ENCODE results near the gene MGAT3. TPM values are rescaled to one million over a fixed set of nuclear protein-coding genes. Genes with fewer than 3 reads are reported as not detected.

MGAT3 gene
- total RNA-seq, 1 donor from 2014 or later, result 24.1 TPM

DNA sequence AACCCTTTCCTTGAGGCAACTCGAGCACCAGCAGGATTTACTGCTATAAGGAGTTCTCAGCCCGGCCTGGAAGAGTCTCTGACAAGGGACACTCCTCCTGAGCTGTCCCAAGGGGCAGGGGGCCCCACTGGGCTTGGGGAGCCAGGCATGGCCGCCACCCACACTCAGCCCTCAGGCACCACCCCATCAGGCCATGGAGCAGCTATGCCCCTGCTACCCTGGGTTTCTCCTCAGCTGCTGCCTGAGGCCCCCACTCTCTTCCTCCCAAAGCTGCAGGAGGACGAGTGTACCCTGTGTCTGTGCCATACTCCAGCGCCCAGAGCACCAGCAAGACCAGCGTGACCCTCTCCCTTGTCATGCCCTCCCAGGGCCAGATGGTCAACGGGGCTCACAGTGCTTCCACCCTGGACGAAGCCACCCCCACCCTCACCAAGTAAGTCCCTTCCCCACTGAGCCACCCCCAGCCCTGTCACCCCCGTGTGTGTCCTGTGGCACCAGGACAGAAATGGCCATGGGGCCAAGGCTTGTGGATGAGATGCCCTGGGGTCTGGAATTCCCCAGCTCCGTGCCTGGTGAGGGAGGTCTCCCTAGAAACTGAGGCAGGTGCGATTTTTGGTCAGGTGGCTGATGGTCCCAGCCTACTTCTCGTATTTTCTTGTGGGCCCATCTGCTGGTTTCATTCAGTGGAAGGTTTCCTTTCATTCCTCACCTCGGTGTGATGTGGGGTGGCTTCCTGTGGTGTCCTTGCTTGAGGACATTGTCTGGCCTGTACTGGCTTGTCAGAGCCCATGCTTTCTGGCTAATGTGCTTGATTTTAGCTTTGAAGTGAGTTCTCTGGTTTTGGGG lies 28.8 kb upstream of the MGAT3 start:
- no peak for DNase-seq (ENCODE audit: low spot score)
- intact Hi-C loops (cut with DNase I), result no loop called here

- intact Hi-C loops (cut with DNase I), result no loop called here
- no peak for DNase-seq (ENCODE audit: low spot score)
These were observed 28.2 kb upstream of the MGAT3 start for GRCh38 chr22:39428597-39429071.

GRCh38 chr22:39429186-39429585 lies 27.6 kb upstream of the MGAT3 start:
- intact Hi-C loops (cut with DNase I), result no loop called here
- no peak for DNase-seq (ENCODE audit: low spot score)

GRCh38 chr22:39429916-39430575 lies 26.8 kb upstream of the MGAT3 start:
- no peak for DNase-seq (ENCODE audit: low spot score)
- intact Hi-C loops (cut with DNase I), result no loop called here

DNA sequence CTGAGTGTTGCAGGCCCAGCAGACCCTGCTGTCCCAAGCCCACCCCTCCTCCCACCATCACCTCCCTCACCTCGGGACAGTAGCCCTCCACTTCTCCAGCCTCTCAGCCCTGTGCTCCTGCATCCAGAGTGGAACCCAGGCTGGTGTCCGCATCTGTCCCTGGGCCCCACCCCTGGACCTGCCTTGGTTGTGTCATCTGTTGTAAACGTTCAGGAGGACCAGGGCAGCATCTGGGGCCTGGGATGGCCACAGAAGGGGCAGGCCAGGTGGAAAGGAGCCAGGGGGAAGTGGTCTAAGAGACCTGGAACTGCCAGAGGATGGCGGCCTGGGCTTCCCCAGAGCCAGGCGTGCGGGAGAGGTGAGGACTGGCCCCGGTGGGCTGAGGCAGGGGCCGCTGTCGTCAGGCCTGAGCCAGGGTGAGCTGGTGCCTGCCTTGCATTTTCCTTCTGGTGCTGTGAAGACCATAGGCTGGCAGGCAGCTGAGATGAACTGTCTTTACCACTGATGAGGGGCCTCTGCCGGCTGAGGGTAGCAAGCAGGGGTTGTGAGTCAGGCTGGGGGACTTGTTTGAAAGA lies 26.1 kb upstream of the MGAT3 start:
- intact Hi-C loops (cut with DNase I), result no loop called here
- no peak for DNase-seq (ENCODE audit: low spot score)

- DNase-seq (ENCODE audit: low spot score), result no peak
- intact Hi-C loops (cut with DNase I), result no loop called here
These were observed 25.5 kb upstream of the MGAT3 start for GRCh38 chr22:39431216-39431801.

GRCh38 chr22:39431821-39432251 lies 25.0 kb upstream of the MGAT3 start:
- intact Hi-C loops (cut with DNase I), result no loop called here
- no peak for DNase-seq (ENCODE audit: low spot score)

- DNase-seq (ENCODE audit: low spot score), result no peak
- intact Hi-C loops (cut with DNase I), result no loop called here
These were observed 24.4 kb upstream of the MGAT3 start for GRCh38 chr22:39432361-39432811.

DNA sequence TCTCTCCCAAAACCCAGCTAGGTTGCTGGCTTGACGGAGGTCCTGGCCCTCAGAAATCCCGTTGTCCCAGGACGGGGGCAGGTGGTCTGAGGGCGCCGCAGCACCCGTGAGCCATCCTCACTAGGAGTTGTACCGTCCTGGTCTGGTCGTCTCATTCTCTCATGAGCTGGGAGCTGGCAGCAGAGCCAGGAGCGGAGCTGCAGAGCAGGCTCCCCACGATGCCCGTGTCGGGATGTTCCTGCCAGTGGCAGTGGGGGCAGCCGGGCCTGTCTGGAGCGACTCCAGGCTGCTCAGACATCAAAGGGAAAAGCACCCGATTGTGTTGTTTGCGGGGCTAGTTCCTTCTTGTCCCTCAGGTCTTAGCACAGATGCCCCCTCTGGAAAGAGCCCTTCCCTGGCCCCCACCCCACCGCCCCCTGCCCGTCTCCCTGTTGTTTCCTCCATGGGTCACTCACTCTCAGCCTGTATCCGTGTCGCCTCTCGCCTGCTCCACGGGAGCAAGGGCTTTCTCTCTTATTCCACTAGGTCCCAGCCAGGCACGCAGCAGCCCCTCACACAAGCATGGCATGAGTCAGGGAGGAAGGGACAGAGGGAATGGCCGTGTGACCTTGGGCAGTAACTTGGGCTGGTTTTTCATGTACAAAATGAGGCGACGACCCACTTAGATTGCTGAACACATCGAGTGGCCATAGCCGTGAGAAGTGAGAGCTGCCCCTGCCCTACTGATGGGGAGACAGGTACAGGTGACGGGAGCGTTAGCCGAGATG lies 23.2 kb upstream of the MGAT3 start:
- intact Hi-C loops (cut with DNase I), result no loop called here
- no peak for DNase-seq (ENCODE audit: low spot score)

GRCh38 chr22:39434243-39434653 lies 22.6 kb upstream of the MGAT3 start:
- intact Hi-C loops (cut with DNase I), result no loop called here

GRCh38 chr22:39434721-39435120 lies 22.1 kb upstream of the MGAT3 start:
- DNase-seq (ENCODE audit: low spot score), result no peak
- intact Hi-C loops (cut with DNase I), result no loop called here

More at GRCh38 chr22:39434243-39434653, 22.6 kb upstream of the MGAT3 start:
- DNase-seq (ENCODE audit: low spot score), result no peak

DNA sequence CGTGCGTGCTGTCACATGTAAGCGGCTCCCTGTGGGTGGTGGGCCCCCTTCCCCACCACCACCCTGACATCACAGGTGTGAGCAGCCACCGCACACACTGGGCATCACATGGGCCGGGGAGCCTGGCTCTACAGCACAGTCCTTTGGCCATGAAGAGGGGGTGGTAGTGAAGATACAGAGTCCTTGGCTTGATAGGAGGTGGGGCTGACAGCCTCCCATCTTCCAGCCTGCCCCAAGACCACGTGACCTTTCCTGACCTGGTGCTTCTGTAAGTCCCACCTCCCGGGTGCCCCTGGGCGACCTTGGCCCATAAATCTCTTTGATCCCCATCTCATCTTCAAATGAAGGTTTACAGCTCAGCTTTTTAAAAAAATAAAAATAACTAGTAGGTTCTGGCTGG lies 21.2 kb upstream of the MGAT3 start:
- no peak for DNase-seq (ENCODE audit: low spot score)
- intact Hi-C loops (cut with DNase I), result no loop called here

- intact Hi-C loops (cut with DNase I), result no loop called here
These were observed 18.8 kb upstream of the MGAT3 start for GRCh38 chr22:39437791-39438704.

GRCh38 chr22:39439170-39439569 lies 17.6 kb upstream of the MGAT3 start:
- intact Hi-C loops (cut with DNase I), result no loop called here
- no peak for DNase-seq (ENCODE audit: low spot score)

More at GRCh38 chr22:39437791-39438704, 18.8 kb upstream of the MGAT3 start:
- no peak for DNase-seq (ENCODE audit: low spot score)

DNA sequence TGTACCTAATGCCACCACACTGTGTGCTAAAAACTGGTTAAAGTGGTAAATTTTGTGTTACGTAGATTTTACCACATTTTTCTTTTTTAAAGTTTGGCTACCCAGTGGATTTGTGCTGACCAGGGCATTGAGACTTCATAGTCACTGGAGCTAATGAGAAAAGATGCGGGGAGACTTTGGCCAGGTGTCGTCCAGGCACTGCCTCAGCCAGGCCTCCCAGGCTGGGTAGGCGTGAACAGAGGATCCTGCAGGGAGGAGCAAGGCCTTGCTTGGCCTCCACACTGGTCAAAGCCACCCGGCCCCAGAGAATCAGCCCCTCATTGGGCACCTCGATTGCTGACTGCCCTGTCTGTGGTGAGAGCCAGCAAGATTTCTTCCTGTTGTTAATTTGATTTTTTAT lies 13.4 kb upstream of the MGAT3 start:
- no peak for DNase-seq (ENCODE audit: low spot score)
- intact Hi-C loops (cut with DNase I), result no loop called here

GRCh38 chr22:39444247-39444800 lies 12.5 kb upstream of the MGAT3 start:
- DNase-seq (ENCODE audit: low spot score), result no peak
- intact Hi-C loops (cut with DNase I), result no loop called here

GRCh38 chr22:39444937-39445465 lies 11.8 kb upstream of the MGAT3 start:
- intact Hi-C loops (cut with DNase I), result no loop called here
- no peak for DNase-seq (ENCODE audit: low spot score)

GRCh38 chr22:39445678-39446077 lies 11.1 kb upstream of the MGAT3 start:
- intact Hi-C loops (cut with DNase I), result no loop called here
- no peak for DNase-seq (ENCODE audit: low spot score)
